HEK293T (cell line): Measurements from ENCODE around the gene RAB11A.

Experiments used
- ELF4 ChIP-seq: fragments of 450-650 bp; IDR thresholded peaks from 2 replicates; pipeline ENCODE4 v1.6.1; 2017; ENCODE audit warnings: antibody characterized with exemption
- NFRKB ChIP-seq: fragments of 450-650 bp; IDR thresholded peaks from 2 replicates; pipeline ENCODE4 v1.6.1; 2016; ENCODE audit warnings: mild to moderate bottlenecking, moderate library complexity
- ZNF384 ChIP-seq: fragments of 450-650 bp; IDR thresholded peaks from 2 replicates; pipeline ENCODE4 v1.6.1; 2016

GRCh38 chr15:65821070-65821469, 48.2 kb upstream of the RAB11A start:
- no peak for TF ChIP-seq ZNF384
- TF ChIP-seq NFRKB: no peak
- no peak for TF ChIP-seq ELF4
